ENCODE data around the gene GPER1.
A peak's percentile ranks its signal among the peaks of the same experiment; 100 is the strongest.

The GPER1 gene

DNA sequence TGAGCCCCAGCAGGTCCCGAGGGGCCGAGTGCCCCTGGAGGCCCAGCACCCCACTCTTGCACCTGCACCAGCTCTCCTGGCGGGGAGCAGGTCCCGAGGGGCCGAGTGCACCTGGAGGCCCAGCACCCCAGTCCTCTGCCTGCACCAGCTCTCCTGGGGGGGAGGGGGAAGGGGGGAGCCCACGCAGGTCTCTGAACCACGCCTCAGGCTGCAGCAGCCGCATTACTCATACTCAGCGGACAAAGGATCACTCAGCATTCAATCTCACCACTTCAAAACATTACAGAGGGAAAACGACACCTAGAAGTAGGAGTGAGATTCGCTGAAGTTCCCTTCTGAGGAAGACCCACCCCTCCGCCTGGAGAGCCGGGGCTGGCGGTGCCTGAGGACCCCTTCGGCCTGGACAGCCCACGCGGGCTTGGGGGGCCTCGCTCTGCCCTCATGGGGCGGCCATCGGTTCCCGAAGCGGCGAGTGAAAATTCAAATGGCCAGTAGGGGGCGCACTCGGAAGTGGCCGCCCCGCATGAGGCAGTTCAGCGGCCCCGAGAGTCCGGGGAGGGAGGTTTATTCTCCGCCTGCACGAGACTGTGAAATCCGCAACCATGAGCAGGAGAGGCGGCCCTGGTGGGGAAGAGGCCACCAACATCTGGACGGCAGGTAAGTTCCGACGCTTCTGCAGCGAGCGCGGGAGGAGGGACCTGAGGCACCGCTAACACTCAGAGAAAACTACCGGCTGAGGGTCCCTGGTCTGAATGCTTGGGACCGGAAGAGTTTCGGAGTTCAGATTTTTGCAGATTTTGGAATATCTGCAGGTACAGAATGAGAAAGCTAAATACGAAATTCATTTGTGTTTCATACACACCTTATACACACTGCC is 1.1 kb upstream of the GPER1 start:
- DNase-seq (ENCODE audit: insufficient read length, low spot score) (peak; percentile 98), FAIRE-seq (peak; percentile 89)

DNA sequence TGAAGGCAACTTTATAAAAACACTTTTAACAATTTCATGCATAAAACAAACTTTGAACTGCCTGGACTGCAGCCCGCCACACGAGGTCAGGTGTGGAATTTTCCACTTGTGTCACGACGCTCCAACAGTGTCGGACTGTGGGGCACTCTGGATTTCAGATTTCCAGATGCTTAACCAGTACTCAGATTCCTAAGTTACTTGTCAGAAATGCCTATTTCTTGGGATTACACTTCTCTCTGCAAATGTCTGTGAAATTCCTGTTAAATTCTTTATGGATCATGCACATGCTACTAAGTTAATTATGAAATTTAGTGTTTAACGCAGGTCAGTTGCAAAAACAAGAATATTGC is 473 bp upstream of the GPER1 start:
- peak; percentile 8 for FAIRE-seq
- no peak for DNase-seq (ENCODE audit: insufficient read length, low spot score)

DNA sequence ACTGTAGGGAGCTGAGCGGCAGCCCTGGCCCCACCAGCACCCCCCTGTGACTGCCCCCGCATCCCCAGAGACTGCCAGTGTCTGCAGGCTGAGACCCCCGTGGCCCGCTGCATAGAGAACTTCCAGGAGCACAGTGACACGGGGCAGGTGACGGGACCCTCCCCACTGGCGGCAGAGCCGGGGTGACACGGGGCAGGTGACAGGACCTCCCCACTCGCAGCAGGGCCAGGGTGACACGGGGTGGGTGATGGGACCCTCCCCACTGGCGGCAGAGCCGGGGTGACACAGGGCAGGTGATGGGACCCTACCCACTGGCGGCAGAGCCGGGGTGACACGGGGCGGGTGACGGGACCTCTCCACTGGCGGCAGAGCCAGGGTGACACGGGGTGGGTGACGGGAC is 2.3 kb downstream of the GPER1 start:
- no peak for FAIRE-seq
- no peak for DNase-seq (ENCODE audit: insufficient read length, low spot score)

DNA sequence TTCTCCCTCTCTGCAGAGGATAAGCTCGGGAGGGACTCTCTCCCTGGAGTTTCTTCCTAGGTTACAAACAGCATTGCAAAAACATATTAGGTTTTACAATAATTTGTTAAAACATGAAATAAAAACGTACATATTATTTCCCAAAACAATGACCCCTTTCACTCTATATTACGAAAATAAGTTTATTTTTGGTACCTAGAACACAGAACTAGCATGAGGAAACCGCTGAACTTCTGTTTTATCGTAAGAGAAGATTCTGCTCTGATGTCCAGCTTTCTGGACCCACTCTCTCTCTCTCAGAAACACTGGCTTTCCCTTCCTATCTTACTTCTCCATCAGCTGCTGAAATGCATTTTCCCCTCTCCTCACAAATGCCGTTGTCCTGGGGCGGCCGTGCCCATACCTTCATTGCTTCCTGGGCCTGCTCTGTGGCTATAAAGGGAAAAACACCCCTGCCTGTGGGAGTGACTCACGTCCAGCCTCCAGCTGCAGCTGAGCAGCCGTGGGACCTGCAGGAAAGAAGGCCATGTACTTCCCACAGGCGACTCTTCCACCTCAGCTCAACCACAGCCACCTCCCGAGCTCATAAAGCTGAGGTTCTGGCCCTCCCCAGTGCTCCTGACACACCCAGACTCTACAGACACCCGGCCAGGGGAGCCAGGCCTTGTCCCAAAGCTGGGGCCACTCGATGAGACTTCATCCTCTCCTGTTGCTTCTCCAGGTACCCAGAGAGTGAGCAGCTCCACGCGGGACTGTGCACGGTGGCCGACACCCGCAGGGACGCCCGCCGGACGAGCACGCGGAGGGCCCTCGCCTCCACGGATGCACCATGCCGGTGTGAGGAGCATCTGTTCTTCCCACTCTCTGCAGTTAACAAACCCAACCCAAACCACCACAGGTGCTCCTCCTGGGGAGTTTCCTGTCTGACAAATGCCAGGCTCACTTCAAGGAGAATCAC is 3.1 kb downstream of the GPER1 start:
- FAIRE-seq (no peak), DNase-seq (ENCODE audit: insufficient read length, low spot score) (no peak)

DNA sequence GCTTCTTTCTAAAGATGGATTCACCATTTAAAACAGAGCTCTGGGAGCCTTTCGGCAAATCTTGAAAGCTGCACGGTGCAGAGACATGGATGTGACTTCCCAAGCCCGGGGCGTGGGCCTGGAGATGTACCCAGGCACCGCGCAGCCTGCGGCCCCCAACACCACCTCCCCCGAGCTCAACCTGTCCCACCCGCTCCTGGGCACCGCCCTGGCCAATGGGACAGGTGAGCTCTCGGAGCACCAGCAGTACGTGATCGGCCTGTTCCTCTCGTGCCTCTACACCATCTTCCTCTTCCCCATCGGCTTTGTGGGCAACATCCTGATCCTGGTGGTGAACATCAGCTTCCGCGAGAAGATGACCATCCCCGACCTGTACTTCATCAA is 3.7 kb downstream of the GPER1 start:
- FAIRE-seq (no peak), DNase-seq (ENCODE audit: insufficient read length, low spot score) (no peak)

DNA sequence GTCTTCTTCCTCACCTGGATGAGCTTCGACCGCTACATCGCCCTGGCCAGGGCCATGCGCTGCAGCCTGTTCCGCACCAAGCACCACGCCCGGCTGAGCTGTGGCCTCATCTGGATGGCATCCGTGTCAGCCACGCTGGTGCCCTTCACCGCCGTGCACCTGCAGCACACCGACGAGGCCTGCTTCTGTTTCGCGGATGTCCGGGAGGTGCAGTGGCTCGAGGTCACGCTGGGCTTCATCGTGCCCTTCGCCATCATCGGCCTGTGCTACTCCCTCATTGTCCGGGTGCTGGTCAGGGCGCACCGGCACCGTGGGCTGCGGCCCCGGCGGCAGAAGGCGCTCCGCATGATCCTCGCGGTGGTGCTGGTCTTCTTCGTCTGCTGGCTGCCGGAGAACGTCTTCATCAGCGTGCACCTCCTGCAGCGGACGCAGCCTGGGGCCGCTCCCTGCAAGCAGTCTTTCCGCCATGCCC is 4.3 kb downstream of the GPER1 start:
- FAIRE-seq (no peak), DNase-seq (ENCODE audit: insufficient read length, low spot score) (no peak)

DNA sequence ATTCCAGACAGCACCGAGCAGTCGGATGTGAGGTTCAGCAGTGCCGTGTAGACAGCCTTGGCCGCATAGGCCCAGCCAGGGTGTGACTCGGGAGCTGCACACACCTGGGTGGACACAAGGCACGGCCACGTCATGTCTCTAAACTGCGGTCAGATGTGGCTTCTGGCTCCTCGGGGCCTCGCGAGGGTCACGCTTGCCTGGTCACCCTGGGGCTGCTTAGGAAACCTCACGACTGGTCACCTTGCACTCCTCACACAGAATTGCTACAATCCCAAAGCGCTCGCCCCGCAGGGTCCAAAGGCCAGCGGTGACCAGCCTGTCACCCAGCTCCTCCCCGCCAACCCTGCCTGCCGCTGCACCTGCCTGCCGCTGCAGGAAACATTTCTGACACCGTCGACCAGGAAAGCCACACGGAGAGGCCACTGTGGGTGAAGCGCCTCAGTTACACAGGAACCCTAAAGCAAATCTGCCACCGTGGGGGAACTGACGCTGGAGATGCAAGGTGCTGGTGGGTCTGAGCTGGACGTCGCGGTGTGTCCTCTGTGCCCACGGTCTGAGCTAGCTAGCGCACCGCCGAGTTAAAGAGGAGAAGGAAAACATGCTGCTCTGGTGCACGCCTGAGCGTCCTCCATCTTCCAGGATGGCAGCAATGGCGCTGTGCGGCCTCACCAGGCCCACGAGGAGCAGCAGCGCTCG is 5.0 kb downstream of the GPER1 start:
- FAIRE-seq (no peak), DNase-seq (ENCODE audit: insufficient read length, low spot score) (no peak)

DNA sequence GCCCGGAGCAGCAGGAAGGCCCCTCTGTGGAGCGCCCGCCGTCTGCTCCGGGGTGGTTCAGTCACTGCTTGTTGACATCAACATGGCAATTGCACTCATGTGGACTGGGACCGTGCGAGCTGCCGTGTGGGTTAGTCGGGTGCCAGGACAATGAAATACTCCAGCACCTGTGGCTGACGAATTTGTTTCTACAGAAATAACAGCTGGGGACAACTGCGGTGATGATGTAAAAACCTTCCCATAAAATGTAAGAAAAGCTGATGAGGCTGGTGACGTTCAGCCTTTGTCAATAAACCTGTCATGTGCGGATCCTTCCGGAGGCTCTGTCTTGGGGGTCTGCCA is 5.6 kb downstream of the GPER1 start:
- DNase-seq (ENCODE audit: insufficient read length, low spot score) (no peak), FAIRE-seq (no peak)

DNA sequence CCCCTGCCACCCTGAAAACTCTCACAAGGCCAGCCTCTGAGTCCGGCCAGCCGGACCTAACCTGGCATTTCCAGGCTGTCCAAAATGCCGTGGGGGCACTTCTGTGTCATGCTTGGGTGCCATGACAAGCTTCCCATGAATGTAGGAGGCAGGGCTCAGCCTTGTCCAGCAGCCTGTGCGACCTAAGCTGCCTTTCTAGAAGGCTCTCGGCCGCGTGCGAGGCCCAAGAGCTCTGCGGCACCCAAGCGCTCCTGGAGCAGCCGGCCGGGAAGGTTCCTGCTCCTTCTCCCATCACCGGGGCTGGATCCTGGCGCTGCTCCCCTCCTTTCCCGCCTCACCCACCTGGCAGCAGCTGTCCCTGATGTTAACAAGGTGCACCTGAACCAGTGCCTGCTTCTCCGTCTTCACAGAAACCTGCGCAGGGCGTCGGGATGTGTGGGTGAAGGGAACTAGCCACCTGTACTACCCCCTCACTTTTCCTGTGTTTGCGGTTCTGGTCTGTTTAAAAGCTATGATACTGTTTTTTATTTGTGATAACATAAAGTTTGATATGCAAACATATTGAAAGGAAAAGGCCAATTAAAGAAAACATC is 6.1 kb downstream of the GPER1 start:
- DNase-seq (ENCODE audit: insufficient read length, low spot score), result no peak

DNA sequence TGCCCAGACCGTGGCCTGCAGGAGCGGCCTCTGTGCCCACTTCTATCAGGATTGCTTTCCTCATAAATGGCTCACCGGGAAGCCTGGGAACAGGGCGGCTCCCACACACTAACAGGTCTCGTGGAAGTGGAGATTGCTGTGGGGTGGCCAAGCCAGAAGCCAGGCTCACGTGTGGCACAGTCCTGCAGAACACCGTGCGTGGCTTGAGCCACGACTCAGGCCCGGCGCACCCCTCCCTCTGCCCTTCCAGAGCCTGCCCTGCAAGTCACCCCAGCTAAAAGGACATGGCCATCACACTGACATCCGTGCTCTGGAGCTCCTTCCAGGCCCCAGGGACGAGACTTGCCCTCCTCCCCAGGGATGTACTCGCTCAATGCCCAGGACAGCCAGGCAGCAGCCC is 7.0 kb downstream of the GPER1 start:
- FAIRE-seq, result no peak

More for the DNA sequence above, 6.1 kb downstream of the GPER1 start:
- FAIRE-seq, result no peak

DNA sequence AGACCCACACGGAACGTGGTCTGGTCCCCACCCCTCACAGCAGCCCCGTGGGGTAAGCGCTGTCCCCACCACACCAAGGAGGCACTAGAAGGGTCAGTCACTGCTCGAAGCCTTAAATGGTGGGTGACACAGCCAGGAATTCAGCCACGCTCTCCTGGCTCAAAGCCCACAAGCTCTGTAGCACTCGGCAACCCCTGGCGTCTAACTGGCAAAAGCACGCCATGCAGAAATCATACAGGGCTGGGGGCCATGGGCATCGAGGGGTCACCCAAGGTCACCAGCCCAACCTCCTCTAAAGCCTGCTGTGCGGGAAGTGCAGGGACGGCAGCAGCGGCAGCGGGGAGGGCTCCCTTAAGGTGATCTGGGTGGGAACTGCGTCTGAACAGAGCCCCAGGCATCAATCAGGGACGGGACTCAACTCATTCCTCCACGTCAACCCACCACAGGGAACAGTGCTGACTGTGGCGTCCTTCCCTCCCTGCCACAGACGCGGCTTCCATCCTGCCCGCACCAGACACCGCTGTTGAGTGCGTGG is 7.8 kb downstream of the GPER1 start:
- DNase-seq (ENCODE audit: insufficient read length, low spot score), result no peak
- FAIRE-seq, result no peak

More for the DNA sequence above, 7.0 kb downstream of the GPER1 start:
- no peak for DNase-seq (ENCODE audit: insufficient read length, low spot score)

DNA sequence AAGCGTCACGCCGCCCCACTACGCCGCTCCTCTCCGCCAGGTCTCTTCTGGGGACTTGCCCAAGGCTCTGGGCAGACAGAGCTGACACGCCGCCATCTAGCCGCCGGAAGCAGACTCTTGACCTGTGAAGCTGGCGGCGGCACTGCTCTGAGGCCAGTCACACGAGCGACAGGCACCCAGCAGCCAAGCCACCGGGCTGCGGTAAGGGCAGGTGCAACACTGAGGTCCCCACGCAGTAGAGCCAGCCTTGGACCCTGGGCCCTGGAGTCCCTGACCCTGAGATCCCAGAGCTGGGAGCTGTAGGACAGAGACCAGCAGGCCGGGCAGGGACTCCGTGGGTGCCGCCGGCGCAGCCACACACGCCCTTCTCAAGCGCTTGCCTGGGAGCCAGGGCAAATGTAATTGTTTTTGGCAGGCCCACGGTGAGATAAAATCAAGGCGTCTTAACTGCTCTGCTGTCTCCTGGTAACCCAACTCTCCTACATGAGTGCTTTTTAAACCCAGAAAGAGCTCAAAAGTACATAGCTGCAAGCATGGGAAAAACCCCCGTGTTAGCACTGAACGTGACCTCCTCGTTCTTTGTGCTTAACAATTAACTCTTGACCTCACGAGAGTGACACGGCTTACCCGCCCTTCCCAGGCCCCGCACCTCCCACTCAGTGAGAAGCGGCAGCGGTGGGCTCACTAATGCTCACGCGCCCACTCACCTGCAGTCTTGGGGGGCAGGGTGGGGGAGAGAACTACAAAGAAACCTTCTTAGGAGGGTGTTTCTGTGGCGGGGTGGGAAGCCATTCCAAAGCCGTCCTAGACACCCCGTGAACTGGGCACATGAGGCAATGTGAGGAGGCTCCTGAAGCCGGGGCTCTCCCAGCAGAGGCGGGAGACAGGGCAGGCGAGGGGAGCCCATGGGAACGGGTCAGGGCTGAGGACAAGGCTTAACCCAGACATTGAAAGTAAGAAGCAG is 8.5 kb downstream of the GPER1 start:
- FAIRE-seq, result no peak
- no peak for DNase-seq (ENCODE audit: insufficient read length, low spot score)

DNA sequence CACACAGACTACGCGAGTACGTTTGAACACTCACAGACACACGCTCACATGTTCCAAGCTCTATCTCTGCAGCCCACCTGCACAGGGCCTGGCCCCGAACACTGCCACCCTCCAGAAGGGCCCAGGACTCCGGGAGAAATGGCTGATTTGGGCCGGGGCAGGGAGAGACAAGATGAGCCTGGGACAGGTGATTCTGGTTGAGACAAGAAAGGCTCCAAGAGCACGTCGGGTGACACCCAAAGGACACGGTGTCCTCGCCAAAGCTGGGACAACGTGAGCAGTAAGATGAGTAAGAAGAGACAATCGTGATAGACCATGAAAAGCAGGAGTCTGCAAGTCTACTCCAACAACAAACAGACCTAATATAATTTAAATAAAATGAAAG is 9.2 kb downstream of the GPER1 start:
- DNase-seq (ENCODE audit: insufficient read length, low spot score) (no peak), FAIRE-seq (no peak)

DNA sequence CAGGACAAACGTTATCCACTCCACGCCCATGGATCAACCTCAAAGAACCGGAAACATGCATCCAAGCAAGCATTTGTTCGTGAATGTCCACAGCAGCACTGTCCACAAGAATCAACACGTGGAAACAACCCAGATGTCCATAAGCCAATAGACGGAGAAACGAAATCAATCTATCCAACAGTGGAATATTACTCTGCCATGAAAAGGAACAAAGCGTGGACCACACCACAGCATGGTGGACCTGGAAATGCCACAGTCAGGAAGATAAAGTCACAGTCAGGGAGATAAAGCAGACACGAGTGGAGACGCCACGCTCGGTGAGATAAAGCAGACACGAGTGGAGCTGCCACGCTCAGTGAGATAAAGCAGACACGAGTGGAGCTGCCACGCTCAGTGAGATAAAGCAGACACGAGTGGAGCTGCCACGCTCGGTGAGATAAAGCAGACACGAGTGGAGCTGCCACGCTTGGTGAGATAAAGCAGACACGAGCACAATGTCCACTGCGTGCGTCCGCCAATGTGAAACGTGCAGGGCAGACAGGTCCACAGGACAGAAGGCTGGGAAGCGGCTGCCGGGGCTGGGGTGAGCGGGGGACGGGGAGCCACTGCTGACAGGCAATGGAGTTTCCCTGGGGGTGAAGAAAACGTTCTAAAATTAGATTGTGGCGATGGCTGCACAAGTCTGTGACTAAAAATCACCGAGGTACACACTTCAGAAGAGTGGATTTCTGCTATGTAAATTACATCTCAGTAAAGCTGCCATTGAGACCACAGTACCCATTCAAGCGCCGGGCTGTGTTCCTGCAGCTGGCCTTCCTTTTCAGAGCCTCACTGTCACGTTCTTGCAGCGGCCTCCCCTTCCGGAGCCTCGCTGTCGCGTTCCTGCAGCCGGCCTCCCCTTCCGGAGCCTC is 10.6 kb downstream of the GPER1 start:
- DNase-seq (ENCODE audit: insufficient read length, low spot score) (no peak), FAIRE-seq (no peak)

DNA sequence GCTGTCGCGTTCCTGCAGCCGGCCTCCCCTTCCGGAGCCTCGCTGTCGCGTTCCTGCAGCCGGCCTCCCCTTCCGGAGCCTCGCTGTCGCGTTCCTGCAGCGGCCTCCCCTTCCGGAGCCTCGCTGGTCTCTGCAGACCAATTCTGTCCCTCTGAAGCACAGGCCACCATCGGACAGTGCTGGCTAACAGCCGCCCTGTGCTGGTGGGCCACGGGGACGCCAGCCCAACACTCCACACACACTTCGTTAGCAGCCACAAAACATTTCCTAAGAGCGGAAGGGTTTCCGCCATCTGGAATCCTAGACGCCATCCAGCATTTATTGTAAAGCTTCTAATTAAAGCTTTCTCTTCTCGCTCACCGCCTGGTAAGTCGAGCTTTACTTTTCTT is 11.2 kb downstream of the GPER1 start:
- FAIRE-seq, result no peak

DNA sequence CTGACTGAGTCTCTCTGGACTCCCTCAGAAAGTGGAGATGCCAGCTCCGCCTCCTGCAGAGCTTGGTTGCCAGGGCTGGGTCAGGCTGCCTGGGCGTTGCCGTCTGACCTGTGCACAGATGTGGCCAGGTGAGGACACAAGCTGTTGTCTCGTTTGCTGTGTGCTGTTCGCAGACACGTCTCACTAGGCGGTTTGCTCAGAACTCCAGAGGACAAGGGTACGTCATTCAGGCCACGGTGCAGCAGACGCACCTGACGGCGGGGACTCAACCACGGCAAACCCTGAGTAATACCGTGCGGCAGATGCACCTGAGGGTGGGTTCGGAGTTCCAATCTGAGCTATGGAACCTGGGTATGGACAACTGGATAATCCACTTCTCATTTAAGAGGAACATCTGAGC is 11.7 kb downstream of the GPER1 start:
- DNase-seq (ENCODE audit: insufficient read length, low spot score), result no peak
- no peak for FAIRE-seq

More for the DNA sequence above, 11.2 kb downstream of the GPER1 start:
- no peak for DNase-seq (ENCODE audit: insufficient read length, low spot score)

DNA sequence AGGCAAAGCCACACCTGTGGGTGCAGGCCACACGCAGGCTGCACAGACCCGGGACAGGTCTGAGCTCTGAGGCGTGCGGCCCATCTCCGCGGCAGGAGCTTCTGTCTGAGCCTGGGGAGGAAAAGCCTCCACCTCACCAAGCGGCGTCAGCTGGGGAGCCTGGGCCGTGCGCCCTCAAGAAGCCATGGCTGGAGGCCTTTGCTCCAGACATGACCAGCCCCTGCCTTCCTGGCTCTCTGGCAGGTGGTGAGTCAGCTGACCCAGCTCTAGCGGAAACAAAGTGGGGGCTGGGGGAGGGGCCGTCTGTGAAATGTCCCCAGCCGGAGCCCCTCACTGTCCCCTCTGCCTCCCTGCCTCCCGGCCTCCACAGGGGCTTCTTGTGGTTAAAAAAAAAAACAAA is 12.5 kb downstream of the GPER1 start:
- FAIRE-seq, result no peak
- no peak for DNase-seq (ENCODE audit: insufficient read length, low spot score)

DNA sequence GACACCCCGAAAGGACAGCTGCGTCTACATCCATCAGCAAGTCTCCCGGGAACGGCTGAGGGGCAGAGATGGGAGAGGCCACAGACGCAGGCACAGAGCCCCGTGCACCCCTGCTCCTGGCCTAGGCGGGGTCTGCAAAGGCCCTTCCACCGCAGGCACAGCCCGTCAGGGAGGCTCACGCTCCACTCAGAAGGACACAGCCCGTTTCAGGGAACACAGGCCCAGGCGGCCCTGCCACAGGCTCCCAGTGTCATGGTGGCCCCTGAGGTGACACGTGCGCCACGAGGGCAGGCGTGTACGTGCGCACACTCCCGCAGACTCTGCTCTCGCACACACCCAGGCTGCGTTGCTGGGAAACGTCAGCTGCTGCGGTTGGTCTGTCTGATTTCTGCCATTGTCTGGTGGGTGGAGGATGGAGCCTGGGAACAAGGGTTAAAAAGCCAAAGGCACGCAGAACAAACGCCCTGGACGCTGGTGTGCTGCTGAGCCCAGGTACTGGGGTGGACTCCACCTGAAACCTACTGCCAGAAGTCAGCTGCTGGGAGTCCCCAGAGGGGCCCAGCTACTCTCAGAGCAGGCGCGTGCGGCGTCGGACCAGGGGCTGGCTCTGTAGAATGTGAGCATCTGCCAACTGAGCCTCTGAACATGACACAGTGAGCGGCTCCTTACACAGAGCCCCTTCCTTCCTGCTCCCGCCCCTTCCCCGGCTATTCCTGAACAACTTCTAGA is 13.1 kb downstream of the GPER1 start:
- DNase-seq (ENCODE audit: insufficient read length, low spot score) (no peak), FAIRE-seq (no peak)
